B cell (primary cell): ENCODE measurements around the gene GPR176. TPM values are rescaled to one million over a fixed set of nuclear protein-coding genes. Genes with fewer than 3 reads are reported as not detected.

Experiments
- ATAC-seq: fragments of 200-7000 bp; cut with Tn5 transposase; one replicate; pipeline ENCODE4 v1.10.0; 2021; ENCODE audit warnings: low read depth, mild to moderate bottlenecking, moderate number of reproducible peaks, moderate library complexity
- CTCF ChIA-PET: fragments of 350-600 bp; sonication (Branson Sonifier 250); formaldehyde crosslinking; loops from one replicate; lab custom pipeline; 2021; ENCODE audit warnings: antibody characterized with exemption, inconsistent platforms; lab: Charles Lee
- POLR2A ChIA-PET: fragments of 350-600 bp; sonication (Branson Sonifier 250); formaldehyde crosslinking; loops from one replicate; lab custom pipeline; 2021; ENCODE audit warnings: antibody characterized with exemption; lab: Charles Lee
- DNase-seq: peaks from one replicate; pipeline ENCODE4 v3.0.0; 2013
- H2AFZ ChIP-seq: 2 replicates; pipeline ENCODE4 v1.6.1; 2012; ENCODE audit warnings: mild to moderate bottlenecking, low read depth, low read length; ENCODE audit not compliant: insufficient read depth, poor library complexity, severe bottlenecking
- H3K27ac ChIP-seq, 2 donors: 1 replicate in 1 of 2; 2 replicates in 1 of 2; pipeline ENCODE4 v1.5.1; 2012 to 2013; ENCODE audit warnings: low read length in 2 of 2, mild to moderate bottlenecking in 2 of 2, moderate library complexity in 1 of 2
- H3K27me3 ChIP-seq, 4 experiments: fragments of 200-600 bp in 1 of 4; sonication (generic) in 1 of 4; replicated peaks in 1 of 4; 1 replicate in 2 of 4; 2 replicates in 2 of 4; pipeline versions ENCODE4 v1.6.1 to v1.7.0; 2013 to 2016; ENCODE audit warnings: low read length in 3 of 4, mild to moderate bottlenecking in 2 of 4, mixed read lengths in 1 of 4, moderate library complexity in 1 of 4; ENCODE audit not compliant: insufficient read depth in 4 of 4, control insufficient read depth in 3 of 4; ENCODE audit errors: control extremely low read depth in 1 of 4
- H3K36me3 ChIP-seq, 2 experiments: replicated peaks in 1 of 2; 1 replicate in 1 of 2; 2 replicates in 1 of 2; pipeline versions ENCODE4 v1.6.1 to v1.7.1; 2013; ENCODE audit warnings: low read length in 1 of 2; ENCODE audit not compliant: insufficient read depth in 2 of 2, control insufficient read depth in 1 of 2; ENCODE audit errors: control extremely low read depth in 1 of 2, extremely low read depth in 1 of 2
- H3K4me1 ChIP-seq, 2 donors: fragments of 200-600 bp in 1 of 2; sonication (generic) in 1 of 2; 1 replicate in 1 of 2; 2 replicates in 1 of 2; pipeline versions ENCODE4 v1.5.1 to v1.6.1; 2013 to 2017; ENCODE audit warnings: low read length in 2 of 2; ENCODE audit not compliant: control insufficient read depth in 2 of 2, insufficient read depth in 2 of 2
- H3K4me2 ChIP-seq: replicated peaks from 2 replicates; pipeline ENCODE3; 2012; ENCODE audit warnings: mild to moderate bottlenecking, low read depth, low read length; ENCODE audit not compliant: poor library complexity, severe bottlenecking
- H3K4me3 ChIP-seq, 5 experiments: fragments of 200-600 bp in 1 of 5; sonication (generic) in 1 of 5; 1 replicate in 3 of 5; 2 replicates in 2 of 5; pipeline versions ENCODE4 v1.5.1 to v1.7.0; 2011 to 2016; ENCODE audit warnings: low read length in 4 of 5, mild to moderate bottlenecking in 4 of 5, low read depth in 2 of 5, control low read depth in 1 of 5, moderate library complexity in 1 of 5; ENCODE audit not compliant: insufficient read depth in 1 of 5; ENCODE audit errors: control extremely low read depth in 1 of 5, extremely low read depth in 1 of 5
- H3K79me2 ChIP-seq: fragments of 200-600 bp; sonication (generic); one replicate; pipeline ENCODE4 v1.6.0; 2016; ENCODE audit warnings: low read length; ENCODE audit not compliant: control insufficient read depth, insufficient read depth
- H3K9ac ChIP-seq: fragments of 200-600 bp; sonication (generic); 2 replicates; pipeline ENCODE4 v1.6.1; 2017; ENCODE audit warnings: mild to moderate bottlenecking, low read length, moderate library complexity
- H3K9me3 ChIP-seq, 3 donors: one replicate each; pipeline versions ENCODE4 v1.6.1 to v1.7.1; 2013; ENCODE audit warnings: low read length in 2 of 3; ENCODE audit not compliant: control insufficient read depth in 2 of 3, insufficient read depth in 1 of 3; ENCODE audit errors: control extremely low read depth in 1 of 3
- H4K20me1 ChIP-seq: 2 replicates; pipeline ENCODE4 v1.6.0; 2012; ENCODE audit warnings: mild to moderate bottlenecking, low read length; ENCODE audit not compliant: insufficient read depth, control insufficient read depth, poor library complexity, severe bottlenecking
- H3K27ac Mint-ChIP-seq: one replicate; pipeline ENCODE4 v1.8.0; 2021; ENCODE audit warnings: mixed read lengths
- H3K27me3 Mint-ChIP-seq: one replicate; pipeline ENCODE4 v1.8.0; 2021; ENCODE audit warnings: mixed read lengths
- H3K4me1 Mint-ChIP-seq: one replicate; pipeline ENCODE4 v1.8.0; 2021; ENCODE audit warnings: mixed read lengths
- H3K4me3 Mint-ChIP-seq: one replicate; pipeline ENCODE4 v1.8.0; 2021; ENCODE audit warnings: mixed read lengths
- H3K9me3 Mint-ChIP-seq: one replicate; pipeline ENCODE4 v1.8.0; 2022; ENCODE audit warnings: mixed read lengths; ENCODE audit not compliant: insufficient read depth
- EZH2 ChIP-seq: IDR thresholded peaks from 2 replicates; pipeline ENCODE4 v1.6.1; 2012; ENCODE audit warnings: borderline replicate concordance, low read depth, mild to moderate bottlenecking, moderate library complexity, low read length; ENCODE audit not compliant: insufficient read depth, poor library complexity, severe bottlenecking
- WGBS: methylation state at CpG from one replicate; pipeline ENCODE4 v1.1.5; 2013; ENCODE audit warnings: missing lambda C conversion rate; ENCODE audit not compliant: insufficient coverage; 5-methylcytosine and 5-hydroxymethylcytosine counted together
- intact Hi-C: fragments of 100-400 bp; cut with micrococcal nuclease; formaldehyde crosslinking; loops from one replicate; pipeline ENCODE4 v1.10.0; 2022
- polyA plus RNA-seq: library from polyadenylated mRNA; depleted of rRNA; stranded (reverse); fragments of >200 nt; gene quantifications from 2 replicates; pipeline ENCODE4 v1.2.3, GENCODE V29; 2012
- total RNA-seq, 2 donors: library from RNA; stranded (reverse); fragments of 120-200 nt in 1 of 2; gene quantifications; 1 replicate in 1 of 2; 2 replicates in 1 of 2; pipeline versions ENCODE4 v1.2.3 to v1.2.4, GENCODE V29; 2013 to 2022
- TF ChIP-seq, protein P1 (sequence below): fragments of 200-600 bp; IDR thresholded peaks from one replicate; pipeline ENCODE4 v1.8.0; 2022; ENCODE audit warnings: antibody characterized with exemption, mild to moderate bottlenecking

The GPR176 gene
- total and polyA plus RNA-seq, 2 donors (not counting 1 experiment from before 2014, with no cell fraction given), result 0.07 to 0.30 TPM

DNA sequence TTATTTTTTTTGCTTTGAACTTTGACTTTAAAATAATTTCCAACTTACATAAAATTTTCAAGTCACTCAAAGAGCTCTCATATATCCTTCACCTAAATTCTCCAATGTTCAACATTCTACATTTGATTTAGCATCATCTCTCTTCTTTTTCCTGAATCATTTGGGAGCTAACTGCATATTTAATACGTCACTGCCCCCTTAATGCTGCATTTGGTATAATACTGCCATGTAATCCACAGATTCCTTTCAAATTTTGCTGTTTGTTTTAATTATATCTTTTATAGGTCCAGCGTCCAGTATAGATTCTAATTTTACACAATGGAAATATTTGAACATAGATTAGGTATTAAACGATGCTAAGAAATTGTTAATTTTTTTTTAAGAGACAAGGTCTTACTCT, 11.5 kb upstream of the GPR176 start:
- Histone ChIP-seq H3K27me3 (peaks cover 0 to 12% (median 3%) of the 10 kb centered on the region in 4 experiments), H3K9ac (no peak overlapping the region), H3K36me3 (no peaks in the 10 kb centered on the region), H3K9me3 (no peaks in the 10 kb centered on the region), H3K27ac (no peak overlapping the region), H2AFZ (no peak overlapping the region), H4K20me1 (no peaks in the 10 kb centered on the region), H3K4me1 (peaks cover 7 to 14% of the 10 kb centered on the region in 2 donors), H3K4me3 (no peak overlapping the region), H3K4me2 (no peak overlapping the region), H3K79me2 (peaks cover 16% of the 10 kb centered on the region)
- Mint-ChIP-seq H3K27me3 (peaks cover 23% of the 10 kb centered on the region), H3K9me3 (no peaks in the 10 kb centered on the region), H3K4me3 (no peak overlapping the region), H3K27ac (no peak overlapping the region), H3K4me1 (peaks cover 21% of the 10 kb centered on the region)
- DNase-seq (no peak), ATAC-seq (no peak)
- ChIA-PET CTCF (interaction anchor here (0.9 kb wide), 1 partner anchor 10 kb away, joined by 3 read pairs; no protein-coding TSS in a partner anchor), POLR2A (no interaction called here)
- WGBS, result no CpG with 5 or more reads among the region's 3 CpGs
- intact Hi-C loops, result loop anchor here (5.0 kb wide), 2 partner anchors 176 to 351 kb away; partner anchors contain the start of genes ANKRD63 and BMF
- TF ChIP-seq, protein P1, sequence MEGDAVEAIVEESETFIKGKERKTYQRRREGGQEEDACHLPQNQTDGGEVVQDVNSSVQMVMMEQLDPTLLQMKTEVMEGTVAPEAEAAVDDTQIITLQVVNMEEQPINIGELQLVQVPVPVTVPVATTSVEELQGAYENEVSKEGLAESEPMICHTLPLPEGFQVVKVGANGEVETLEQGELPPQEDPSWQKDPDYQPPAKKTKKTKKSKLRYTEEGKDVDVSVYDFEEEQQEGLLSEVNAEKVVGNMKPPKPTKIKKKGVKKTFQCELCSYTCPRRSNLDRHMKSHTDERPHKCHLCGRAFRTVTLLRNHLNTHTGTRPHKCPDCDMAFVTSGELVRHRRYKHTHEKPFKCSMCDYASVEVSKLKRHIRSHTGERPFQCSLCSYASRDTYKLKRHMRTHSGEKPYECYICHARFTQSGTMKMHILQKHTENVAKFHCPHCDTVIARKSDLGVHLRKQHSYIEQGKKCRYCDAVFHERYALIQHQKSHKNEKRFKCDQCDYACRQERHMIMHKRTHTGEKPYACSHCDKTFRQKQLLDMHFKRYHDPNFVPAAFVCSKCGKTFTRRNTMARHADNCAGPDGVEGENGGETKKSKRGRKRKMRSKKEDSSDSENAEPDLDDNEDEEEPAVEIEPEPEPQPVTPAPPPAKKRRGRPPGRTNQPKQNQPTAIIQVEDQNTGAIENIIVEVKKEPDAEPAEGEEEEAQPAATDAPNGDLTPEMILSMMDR, result no peak
- no peak for TF ChIP-seq EZH2

DNA sequence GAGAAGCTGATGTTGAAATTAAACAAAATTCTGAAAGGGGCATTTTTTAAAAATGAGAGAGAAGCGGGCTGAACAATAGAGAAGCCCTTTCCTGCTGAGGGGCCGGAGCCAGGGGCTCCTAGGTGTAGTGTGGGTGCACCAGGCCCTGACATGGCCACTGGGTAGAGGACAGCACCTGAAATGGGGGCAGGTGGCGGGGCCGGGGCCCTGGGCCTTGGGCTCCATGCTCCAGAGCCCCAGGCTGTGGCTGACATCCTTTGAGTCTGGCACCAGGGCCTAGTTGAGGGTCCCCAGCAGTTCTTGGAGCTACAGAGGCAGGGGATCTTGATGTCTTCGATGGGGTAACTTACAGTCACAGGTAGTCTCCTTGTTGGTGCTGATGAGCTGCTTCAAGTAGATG, 6.5 kb upstream of the GPR176 start:
- CTCF ChIA-PET, result no interaction called here

More for the DNA sequence above, 6.5 kb upstream of the GPR176 start:
- no peaks in the 10 kb centered on the region for H4K20me1 ChIP-seq
- Mint-ChIP-seq H3K4me3 (no peak overlapping the region), H3K27ac (no peak overlapping the region), H3K4me1 (peaks cover under 1% of the 10 kb centered on the region), H3K9me3 (no peaks in the 10 kb centered on the region), H3K27me3 (peaks cover 14% of the 10 kb centered on the region)
- WGBS, result 92% methylated on average over 4 of the region's 5 CpGs
- no peak overlapping the region for H3K27ac ChIP-seq
- no peak overlapping the region for H3K4me3 ChIP-seq
- no peaks in the 10 kb centered on the region for H3K36me3 ChIP-seq
- peaks cover 0 to 6% (median 0%) of the 10 kb centered on the region in 4 experiments for H3K27me3 ChIP-seq
- no peak overlapping the region for H3K4me2 ChIP-seq
- H3K9ac ChIP-seq, result no peak overlapping the region
- H3K79me2 ChIP-seq, result no peaks in the 10 kb centered on the region
- POLR2A ChIA-PET, result no interaction called here
- ATAC-seq (no peak), DNase-seq (no peak)
- H3K4me1 ChIP-seq, result no peaks in the 10 kb centered on the region
- intact Hi-C loops, result no loop called here
- H2AFZ ChIP-seq, result no peak overlapping the region
- no peak for TF ChIP-seq EZH2
- TF ChIP-seq, protein P1, result no peak
- H3K9me3 ChIP-seq, result no peaks in the 10 kb centered on the region
